ENCODE data around the gene ACSF2.

ACSF2 gene

GRCh38 chr17:50479522-50480141 is 53.6 kb downstream of the ACSF2 start:
- peak; percentile 80 to 84 for DNase-seq

GRCh38 chr17:50480142-50480764 is 54.2 kb downstream of the ACSF2 start:
- DNase-seq: no peak

GRCh38 chr17:50480854-50481490 is 55.0 kb downstream of the ACSF2 start:
- peak; percentile 18 to 64 for DNase-seq

- no peak for DNase-seq
Measured at GRCh38 chr17:50481648-50482047, 55.6 kb downstream of the ACSF2 start.

- DNase-seq: no peak
Measured at GRCh38 chr17:50482110-50482509, 56.1 kb downstream of the ACSF2 start.

GRCh38 chr17:50482516-50482915 is 56.5 kb downstream of the ACSF2 start:
- DNase-seq: peak; percentile 85 to 93

- DNase-seq: no peak
Measured at GRCh38 chr17:50483266-50483665, 57.2 kb downstream of the ACSF2 start.

GRCh38 chr17:50484386-50485155 is 58.6 kb downstream of the ACSF2 start:
- DNase-seq: no peak

GRCh38 chr17:50487213-50488096 is 61.4 kb downstream of the ACSF2 start:
- DNase-seq: no peak

- no peak for DNase-seq
Measured at GRCh38 chr17:50488880-50489279, 62.9 kb downstream of the ACSF2 start.

- no peak for DNase-seq
Measured at GRCh38 chr17:50491505-50491904, 65.5 kb downstream of the ACSF2 start.

- no peak for DNase-seq
Measured at GRCh38 chr17:50492214-50492613, 66.2 kb downstream of the ACSF2 start.

GRCh38 chr17:50493744-50494143 is 67.7 kb downstream of the ACSF2 start:
- no peak for DNase-seq

- DNase-seq: no peak
Measured at GRCh38 chr17:50495217-50495823, 69.3 kb downstream of the ACSF2 start.

GRCh38 chr17:50495918-50496317 is 69.9 kb downstream of the ACSF2 start:
- no peak for DNase-seq

GRCh38 chr17:50498021-50498874 is 72.2 kb downstream of the ACSF2 start:
- DNase-seq: no peak

- DNase-seq: no peak
Measured at GRCh38 chr17:50499270-50499669, 73.3 kb downstream of the ACSF2 start.

GRCh38 chr17:50499721-50500120 is 73.7 kb downstream of the ACSF2 start:
- no peak for DNase-seq

- DNase-seq: peak; percentile 31 to 45
Measured at GRCh38 chr17:50501054-50501453, 75.0 kb downstream of the ACSF2 start.

GRCh38 chr17:50502301-50502990 is 76.4 kb downstream of the ACSF2 start:
- DNase-seq: no peak
